Fibroblast of lung (primary cell): Measurements from ENCODE around the gene CALN1. TPM values are rescaled to one million over a fixed set of nuclear protein-coding genes. Genes with fewer than 3 reads are reported as not detected.

Experiments
- DNase-seq, 2 donors: peaks; one replicate each; pipeline versions ENCODE4 v3.0.0 to v3.0.0-alpha.2; 2010; ENCODE audit warnings: low read depth in 2 of 2
- H2AFZ ChIP-seq: 2 replicates; pipeline ENCODE4 v1.5.1; 2012; ENCODE audit warnings: low read length, control low read depth, inconsistent platforms
- H3K27ac ChIP-seq: 2 replicates; pipeline ENCODE4 v1.5.1; 2011; ENCODE audit warnings: low read length, control low read depth; ENCODE audit not compliant: insufficient read depth
- H3K27me3 ChIP-seq: 2 replicates; pipeline ENCODE4 v1.5.1; 2011; ENCODE audit warnings: mild to moderate bottlenecking, low read length; ENCODE audit not compliant: control insufficient read depth, insufficient read depth
- H3K36me3 ChIP-seq: 2 replicates; pipeline ENCODE4 v1.5.1; 2011; ENCODE audit warnings: low read length; ENCODE audit not compliant: control insufficient read depth, insufficient read depth
- H3K4me1 ChIP-seq: 2 replicates; pipeline ENCODE4 v1.5.1; 2011; ENCODE audit warnings: low read length; ENCODE audit not compliant: control insufficient read depth, insufficient read depth; ENCODE audit errors: extremely low read depth
- H3K4me2 ChIP-seq: 2 replicates; pipeline ENCODE4 v1.5.1; 2011; ENCODE audit warnings: low read length, control low read depth; ENCODE audit not compliant: insufficient read depth; ENCODE audit errors: extremely low read depth
- H3K4me3 ChIP-seq, 4 experiments: fragments of 200-600 bp in 1 of 4; sonication (generic) in 1 of 4; replicated peaks in 1 of 4; 2 replicates each; pipeline ENCODE4 v1.5.1; 2011 to 2016; ENCODE audit warnings: low read length in 4 of 4, low read depth in 3 of 4, mild to moderate bottlenecking in 3 of 4, control low read depth in 2 of 4, inconsistent platforms in 1 of 4, mixed read lengths in 1 of 4; ENCODE audit not compliant: insufficient read depth in 1 of 4; ENCODE audit errors: control extremely low read depth in 1 of 4
- H3K79me2 ChIP-seq: 2 replicates; pipeline ENCODE4 v1.5.1; 2012; ENCODE audit warnings: mild to moderate bottlenecking, low read length, inconsistent platforms; ENCODE audit not compliant: control insufficient read depth, insufficient read depth
- H3K9ac ChIP-seq: 2 replicates; pipeline ENCODE4 v1.5.1; 2011; ENCODE audit warnings: mild to moderate bottlenecking, low read length, control low read depth; ENCODE audit not compliant: insufficient read depth
- H3K9me3 ChIP-seq: 2 replicates; pipeline ENCODE4 v1.5.1; 2012; ENCODE audit warnings: low read depth, low read length; ENCODE audit not compliant: control insufficient read depth, insufficient read depth
- H4K20me1 ChIP-seq: 2 replicates; pipeline ENCODE4 v1.5.1; 2011; ENCODE audit warnings: low read length; ENCODE audit not compliant: control insufficient read depth, insufficient read depth; ENCODE audit errors: extremely low read depth
- CTCF ChIP-seq, 2 donors: IDR thresholded peaks in 1 of 2; conservative IDR thresholded peaks in 1 of 2; 1 replicate in 1 of 2; 2 replicates in 1 of 2; pipeline ENCODE4 v1.5.1; 2011 to 2012; ENCODE audit warnings: low read length in 2 of 2, control low read depth in 1 of 2, inconsistent platforms in 1 of 2, low read depth in 1 of 2, mild to moderate bottlenecking in 1 of 2
- EZH2 ChIP-seq: IDR thresholded peaks from 2 replicates; pipeline ENCODE4 v1.5.1; 2012; ENCODE audit warnings: low read length, control low read depth, mild to moderate bottlenecking; ENCODE audit errors: missing control alignments
- polyA plus RNA-seq, 2 donors: library from polyadenylated mRNA; depleted of rRNA in 1 of 2; stranded (reverse) in 1 of 2; unstranded in 1 of 2; fragments of >200 nt; gene quantifications; 2 replicates each; pipeline ENCODE4 v1.2.1, GENCODE V29; 2011 to 2012; ENCODE audit warnings: missing spikeins in 1 of 2
- total RNA-seq: library from RNA; depleted of rRNA; stranded (reverse); fragments of >200 nt; gene quantifications from 2 replicates; pipeline ENCODE4 v1.2.1, GENCODE V29; 2014

Gene CALN1
- total and polyA plus RNA-seq, 2 donors (not counting 1 experiment from before 2014, with no cell fraction given): not detected

GRCh38 chr7:72435925-72436480 is 23.9 kb upstream of the CALN1 start:
- no peak for DNase-seq
- no peak overlapping the region for H2AFZ ChIP-seq
- no peaks in the 10 kb centered on the region for H4K20me1 ChIP-seq
- H3K4me3 ChIP-seq: no peak overlapping the region
- H3K9me3 ChIP-seq: no peaks in the 10 kb centered on the region
- no peak overlapping the region for H3K4me2 ChIP-seq
- H3K4me1 ChIP-seq: no peaks in the 10 kb centered on the region
- H3K79me2 ChIP-seq: no peaks in the 10 kb centered on the region
- H3K27me3 ChIP-seq: no peaks in the 10 kb centered on the region
- no peaks in the 10 kb centered on the region for H3K36me3 ChIP-seq
- no peak overlapping the region for H3K9ac ChIP-seq
- TF ChIP-seq EZH2 (no peak), CTCF (conservative IDR thresholded peaks at IDR 0.05 in 1 of 2, IDR thresholded peaks at IDR 0.05 in 1 of 2; ENCODE audit: low read depth in 1 of 2, low read length in 2 of 2) (no peak)
- H3K27ac ChIP-seq: no peak overlapping the region

- Histone ChIP-seq H2AFZ (no peak overlapping the region), H3K4me2 (no peak overlapping the region), H3K36me3 (no peaks in the 10 kb centered on the region), H3K27ac (no peak overlapping the region), H4K20me1 (no peaks in the 10 kb centered on the region), H3K9me3 (no peaks in the 10 kb centered on the region), H3K27me3 (no peaks in the 10 kb centered on the region), H3K4me1 (no peaks in the 10 kb centered on the region), H3K4me3 (no peak overlapping the region), H3K9ac (no peak overlapping the region), H3K79me2 (no peaks in the 10 kb centered on the region)
- no peak for TF ChIP-seq EZH2
- TF ChIP-seq CTCF (conservative IDR thresholded peaks at IDR 0.05 in 1 of 2, IDR thresholded peaks at IDR 0.05 in 1 of 2; ENCODE audit: low read depth in 1 of 2, low read length in 2 of 2): no peak
- no peak for DNase-seq
Measured at GRCh38 chr7:72435366-72435765, 23.2 kb upstream of the CALN1 start.

GRCh38 chr7:72430531-72430930 is 18.4 kb upstream of the CALN1 start:
- Histone ChIP-seq H3K4me2 (no peak overlapping the region), H3K9ac (no peak overlapping the region), H4K20me1 (no peaks in the 10 kb centered on the region), H3K36me3 (no peaks in the 10 kb centered on the region), H3K4me1 (no peaks in the 10 kb centered on the region), H3K27me3 (no peaks in the 10 kb centered on the region), H3K4me3 (no peak overlapping the region), H3K27ac (no peak overlapping the region), H2AFZ (no peak overlapping the region), H3K79me2 (no peaks in the 10 kb centered on the region), H3K9me3 (no peaks in the 10 kb centered on the region)
- no peak for DNase-seq
- TF ChIP-seq CTCF (conservative IDR thresholded peaks at IDR 0.05 in 1 of 2, IDR thresholded peaks at IDR 0.05 in 1 of 2; ENCODE audit: low read depth in 1 of 2, low read length in 2 of 2) (no peak), EZH2 (no peak)
